Brain microvascular endothelial cell (primary cell): ENCODE results near the gene CELF2.
A peak's percentile ranks its signal among the peaks of the same experiment; 100 is the strongest.

Experiments used
- DNase-seq: peaks from one replicate; pipeline ENCODE4 v3.0.0-alpha.2; 2020
- H3K27ac ChIP-seq: fragments of 250-450 bp; sonication (Bioruptor Pico); 2 replicates; pipeline ENCODE4 v1.5.1; 2020; ENCODE audit warnings: mild to moderate bottlenecking, moderate library complexity
- H3K27me3 ChIP-seq: fragments of 250-450 bp; sonication (Bioruptor Pico); replicated peaks from 2 replicates; pipeline ENCODE4 v1.5.1; 2020; ENCODE audit warnings: mild to moderate bottlenecking
- H3K36me3 ChIP-seq: fragments of 250-450 bp; sonication (Bioruptor Pico); replicated peaks from 2 replicates; pipeline ENCODE4 v1.5.1; 2020; ENCODE audit warnings: mild to moderate bottlenecking
- H3K4me3 ChIP-seq: 2 replicates; pipeline ENCODE4 v1.5.1; 2011; ENCODE audit warnings: low read depth, mild to moderate bottlenecking, control low read depth, low read length, moderate library complexity
- in situ Hi-C: cut with HindIII; loops from 2 replicates; pipeline ENCODE4 v1.10.0; 2017; ENCODE audit warnings: low sequenced_read_pairs, low pct_ligation_motif_present
- TF ChIP-seq, protein P1 (sequence below): IDR thresholded peaks from 2 replicates; pipeline ENCODE4 v1.5.1; 2011; ENCODE audit warnings: low read depth, mild to moderate bottlenecking, moderate library complexity, low read length, control low read depth, inconsistent platforms; ENCODE audit errors: missing control alignments

CELF2 gene

DNA sequence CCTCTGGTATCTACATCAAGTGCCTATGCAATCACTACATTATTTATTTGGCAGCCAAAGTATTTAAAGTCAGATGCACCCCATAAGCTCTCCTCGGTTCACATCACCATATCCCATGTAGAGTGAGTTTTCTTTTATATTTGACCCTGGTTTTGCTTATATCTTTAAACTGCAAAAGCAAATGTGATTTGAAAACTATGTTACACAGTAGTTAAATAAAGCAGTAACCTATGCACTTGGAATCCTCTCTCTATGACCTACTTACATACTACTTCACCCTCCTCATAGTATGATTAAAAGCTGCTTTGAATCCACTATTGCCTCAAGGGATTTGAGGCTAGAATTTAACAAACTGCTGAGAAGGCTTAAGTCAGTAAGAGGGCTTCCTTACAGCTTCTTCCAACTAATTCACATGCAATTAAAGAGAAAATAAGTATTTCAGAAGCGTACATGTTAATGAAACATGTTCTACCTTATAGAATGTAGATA is 2.2 kb upstream of the CELF2 start:
- H3K36me3 ChIP-seq, result no peaks in the 10 kb centered on the region
- in situ Hi-C loops, result no loop called here
- no peak overlapping the region for H3K27ac ChIP-seq
- H3K27me3 ChIP-seq, result peaks cover 5% of the 10 kb centered on the region
- no peak for DNase-seq
- H3K4me3 ChIP-seq, result no peak overlapping the region
- TF ChIP-seq, protein P1, sequence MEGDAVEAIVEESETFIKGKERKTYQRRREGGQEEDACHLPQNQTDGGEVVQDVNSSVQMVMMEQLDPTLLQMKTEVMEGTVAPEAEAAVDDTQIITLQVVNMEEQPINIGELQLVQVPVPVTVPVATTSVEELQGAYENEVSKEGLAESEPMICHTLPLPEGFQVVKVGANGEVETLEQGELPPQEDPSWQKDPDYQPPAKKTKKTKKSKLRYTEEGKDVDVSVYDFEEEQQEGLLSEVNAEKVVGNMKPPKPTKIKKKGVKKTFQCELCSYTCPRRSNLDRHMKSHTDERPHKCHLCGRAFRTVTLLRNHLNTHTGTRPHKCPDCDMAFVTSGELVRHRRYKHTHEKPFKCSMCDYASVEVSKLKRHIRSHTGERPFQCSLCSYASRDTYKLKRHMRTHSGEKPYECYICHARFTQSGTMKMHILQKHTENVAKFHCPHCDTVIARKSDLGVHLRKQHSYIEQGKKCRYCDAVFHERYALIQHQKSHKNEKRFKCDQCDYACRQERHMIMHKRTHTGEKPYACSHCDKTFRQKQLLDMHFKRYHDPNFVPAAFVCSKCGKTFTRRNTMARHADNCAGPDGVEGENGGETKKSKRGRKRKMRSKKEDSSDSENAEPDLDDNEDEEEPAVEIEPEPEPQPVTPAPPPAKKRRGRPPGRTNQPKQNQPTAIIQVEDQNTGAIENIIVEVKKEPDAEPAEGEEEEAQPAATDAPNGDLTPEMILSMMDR, result no peak

DNA sequence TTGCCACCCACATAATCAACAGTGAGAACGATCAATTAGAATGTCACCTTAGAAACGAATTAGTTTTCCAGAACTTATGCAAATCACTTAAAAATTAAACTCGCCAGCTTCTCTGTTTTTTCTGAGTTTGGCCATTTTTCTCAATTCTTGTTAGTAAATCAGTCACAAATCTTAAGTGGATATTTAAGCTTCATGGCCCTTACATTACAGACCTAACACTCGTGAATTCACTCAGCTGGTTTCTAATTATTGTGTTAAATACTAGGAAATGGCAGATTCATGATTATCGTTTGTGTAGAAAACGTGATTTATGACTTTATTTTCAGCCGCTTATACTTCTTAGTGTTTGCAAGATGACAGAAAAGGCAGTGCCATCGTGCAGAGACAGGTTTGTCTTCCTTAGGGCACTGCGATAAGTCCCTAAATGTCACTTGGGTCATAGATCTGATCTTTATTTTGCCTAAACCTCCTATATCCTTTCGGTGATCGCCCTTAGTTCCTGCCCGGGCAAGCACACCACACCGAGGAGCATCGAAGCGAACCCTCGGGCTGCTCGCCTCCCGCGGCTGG is 587 bp upstream of the CELF2 start:
- H3K27me3 ChIP-seq, result peaks cover 5% of the 10 kb centered on the region
- DNase-seq, result no peak

DNA sequence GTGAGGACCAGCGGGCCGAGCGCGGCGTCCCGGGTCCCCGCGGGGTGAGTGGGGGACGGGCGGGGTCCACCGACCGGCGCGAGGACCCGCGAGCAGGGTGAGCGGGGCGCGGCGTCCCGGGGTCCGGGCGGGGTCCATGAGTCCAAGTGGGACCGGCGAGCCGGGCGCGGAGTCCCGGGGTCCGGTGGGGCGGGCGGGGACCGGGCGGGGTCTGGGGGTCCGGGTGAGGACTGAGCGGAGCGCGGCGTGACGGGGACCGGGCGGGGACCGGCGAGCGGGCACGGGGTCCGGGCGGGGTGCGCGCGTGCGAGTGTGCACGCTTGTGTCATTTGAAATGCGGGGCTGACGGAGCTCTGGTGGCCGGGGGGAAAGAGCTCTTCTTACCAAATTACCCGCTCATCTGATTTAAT is 765 bp downstream of the CELF2 start:
- TF ChIP-seq, protein P1, result no peak
- DNase-seq, result no peak
- in situ Hi-C loops, result no loop called here
- Histone ChIP-seq H3K4me3 (peak overlapping the region; percentile 31), H3K27ac (no peak overlapping the region), H3K36me3 (no peaks in the 10 kb centered on the region), H3K27me3 (peaks cover 5% of the 10 kb centered on the region)

More for the DNA sequence above, 587 bp upstream of the CELF2 start:
- no peaks in the 10 kb centered on the region for H3K36me3 ChIP-seq
- TF ChIP-seq, protein P1, result no peak
- in situ Hi-C loops, result no loop called here
- peak overlapping the region; percentile 43 for H3K4me3 ChIP-seq
- H3K27ac ChIP-seq, result no peak overlapping the region

DNA sequence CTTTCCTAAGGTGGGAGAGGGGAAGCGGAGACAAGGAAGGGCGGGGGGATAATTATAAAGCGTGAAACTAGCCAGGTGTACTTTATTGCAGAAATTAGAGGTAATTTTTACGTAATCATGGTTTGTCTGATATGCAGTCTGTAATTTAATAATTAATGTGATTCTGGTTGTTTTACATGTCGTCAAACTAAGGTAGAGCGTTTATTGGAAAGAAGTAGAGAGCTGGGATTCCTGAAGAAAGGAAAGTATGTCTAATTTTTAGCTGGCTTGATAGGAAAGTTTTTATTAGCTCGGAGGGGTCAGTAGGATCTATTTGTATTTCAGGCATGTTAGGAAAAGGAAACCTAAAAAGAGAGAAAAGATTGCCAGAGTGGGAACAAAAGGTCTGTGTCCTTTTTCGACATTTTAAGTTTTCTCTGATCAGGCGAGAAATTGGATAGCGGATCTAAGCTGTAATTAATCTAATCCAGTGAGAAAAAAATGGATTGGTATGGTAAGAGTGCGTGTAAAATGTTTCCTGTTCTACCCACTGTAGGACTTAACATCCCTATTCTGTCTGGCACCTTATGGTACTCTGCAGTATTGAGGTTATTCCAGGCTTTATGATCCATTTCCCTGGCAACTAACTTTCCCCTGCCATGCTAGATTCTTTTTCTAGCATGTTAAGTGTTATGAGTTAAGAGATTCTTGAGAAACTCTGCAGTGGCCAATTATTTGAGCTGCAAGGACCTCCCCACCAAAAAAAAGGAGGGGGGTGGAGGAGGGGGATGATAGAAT is 1.4 kb downstream of the CELF2 start:
- no peak for DNase-seq
- Histone ChIP-seq H3K4me3 (peak overlapping the region; percentile 31), H3K27me3 (peaks cover 5% of the 10 kb centered on the region), H3K27ac (no peak overlapping the region), H3K36me3 (no peaks in the 10 kb centered on the region)
- TF ChIP-seq, protein P1, result no peak
- in situ Hi-C loops, result no loop called here

DNA sequence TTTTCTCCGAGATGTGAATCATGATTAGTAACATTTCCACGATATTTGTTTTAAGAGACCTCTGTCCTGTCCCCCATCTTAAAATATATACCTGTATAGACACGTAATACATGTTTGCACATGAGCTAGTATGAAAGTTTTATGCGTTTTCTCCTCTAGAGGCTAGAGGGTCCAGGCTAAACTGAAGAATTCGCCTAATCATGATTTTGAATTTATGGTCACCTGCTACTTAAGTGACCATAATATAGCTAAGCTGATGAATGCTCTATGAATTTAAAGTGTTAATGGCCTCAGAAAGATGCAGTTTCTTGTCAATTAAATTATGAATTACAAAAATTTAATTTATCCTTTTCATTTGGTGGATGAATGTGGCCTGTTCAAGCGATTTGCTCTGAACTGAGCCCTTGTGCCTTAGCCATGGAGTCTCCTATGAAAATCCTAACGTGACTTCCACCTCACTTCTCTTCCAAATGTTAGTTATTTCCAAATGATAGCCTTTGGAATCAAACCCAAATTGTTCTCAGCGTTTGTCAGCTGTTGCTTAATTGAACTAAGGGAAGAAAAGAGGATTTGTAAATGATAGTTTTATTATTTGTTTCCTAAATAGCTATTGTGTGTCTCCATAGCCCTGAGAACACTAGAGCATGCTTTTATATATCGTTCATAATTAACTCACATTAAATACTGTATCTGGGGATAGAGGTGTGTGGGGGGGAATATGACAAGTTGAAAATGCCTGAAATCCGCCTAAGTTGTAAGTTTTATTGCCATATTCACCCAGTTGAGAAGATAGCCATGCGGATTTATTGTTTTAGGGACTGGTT is 2.3 kb downstream of the CELF2 start:
- TF ChIP-seq, protein P1, result no peak
- Histone ChIP-seq H3K36me3 (no peaks in the 10 kb centered on the region), H3K27ac (no peak overlapping the region), H3K27me3 (peaks cover 5% of the 10 kb centered on the region), H3K4me3 (no peak overlapping the region)
- no peak for DNase-seq
- in situ Hi-C loops, result no loop called here
